HuH-7 (cell line): ENCODE results near the gene KLHL10.

ENCODE experiments used
- DNase-seq: peaks from one replicate; pipeline ENCODE4 v3.0.0; 2011; ENCODE audit warnings: low spot score

The KLHL10 gene

GRCh38 chr17:41837761-41838538, at the start of gene KLHL10:
Gene KLHL10 (plus strand): TSS chr17:41837825. CDS start chr17:41837933, 108 bp downstream.
- DNase-seq, result no peak

GRCh38 chr17:41792845-41793783, 44.5 kb upstream of the KLHL10 start:
- peak; percentile 58 for DNase-seq

- no peak for DNase-seq
Observed at GRCh38 chr17:41793784-41794539, 43.7 kb upstream of the KLHL10 start.

- DNase-seq, result no peak
Observed at GRCh38 chr17:41794540-41794975, 43.1 kb upstream of the KLHL10 start.

- no peak for DNase-seq
Observed at GRCh38 chr17:41796121-41796895, 41.3 kb upstream of the KLHL10 start.

GRCh38 chr17:41797377-41797776, 40.2 kb upstream of the KLHL10 start:
- no peak for DNase-seq

GRCh38 chr17:41799366-41799765, 38.3 kb upstream of the KLHL10 start:
- no peak for DNase-seq

GRCh38 chr17:41800601-41801373, 36.8 kb upstream of the KLHL10 start:
- DNase-seq, result no peak

GRCh38 chr17:41801374-41802271, 36.0 kb upstream of the KLHL10 start:
- peak; percentile 85 for DNase-seq

GRCh38 chr17:41803049-41804020, 34.3 kb upstream of the KLHL10 start:
- DNase-seq, result no peak

GRCh38 chr17:41806685-41807445, 30.8 kb upstream of the KLHL10 start:
- no peak for DNase-seq

- no peak for DNase-seq
Observed at GRCh38 chr17:41810659-41811548, 26.7 kb upstream of the KLHL10 start.

- peak; percentile 92 for DNase-seq
Observed at GRCh38 chr17:41811549-41812380, 25.9 kb upstream of the KLHL10 start, which contains the start of gene P3H4. Gene P3H4 (minus strand): TSS chr17:41811949. CDS start chr17:41811915, 34 bp downstream.

- peak; percentile 77 for DNase-seq
Observed at GRCh38 chr17:41812381-41813151, 25.1 kb upstream of the KLHL10 start, which contains the start of gene FKBP10. Gene FKBP10 (plus strand): TSS chr17:41813004. CDS start chr17:41813035, 31 bp downstream.
